Activated T-cell treated with anti-CD3 and anti-CD28 coated beads, Interleukin-2, amount 50 U/mL, for 72 hours (primary cell): ENCODE measurements around the gene DPEP1. TPM values are rescaled to one million over a fixed set of nuclear protein-coding genes. Genes with fewer than 3 reads are reported as not detected.

Experiments used
- ATAC-seq, 2 donors: fragments of 150-1000 bp; cut with Tn5 transposase; replicated peaks in 1 of 2; 2 replicates each; pipeline ENCODE4 v1.10.0; 2021; ENCODE audit warnings: moderate library complexity in 2 of 2, mild to moderate bottlenecking in 1 of 2
- DNase-seq, 2 donors: peaks; one replicate each; pipeline ENCODE4 v3.0.0; 2021 to 2022; ENCODE audit warnings: mixed read lengths in 1 of 2
- H3K27ac Mint-ChIP-seq: one replicate; pipeline ENCODE4 v1.8.0; 2022; ENCODE audit warnings: mild to moderate bottlenecking, moderate library complexity, mixed read lengths
- H3K27me3 Mint-ChIP-seq: one replicate; pipeline ENCODE4 v1.8.0; 2022; ENCODE audit warnings: low read depth, mixed read lengths
- H3K36me3 Mint-ChIP-seq, 2 donors: one replicate each; pipeline ENCODE4 v1.8.0; 2022; ENCODE audit warnings: mixed read lengths in 2 of 2, mild to moderate bottlenecking in 1 of 2; ENCODE audit not compliant: insufficient read depth in 2 of 2
- H3K4me1 Mint-ChIP-seq: one replicate; pipeline ENCODE4 v1.8.0; 2022; ENCODE audit warnings: low read depth, mixed read lengths
- H3K4me3 Mint-ChIP-seq, 2 donors: one replicate each; pipeline ENCODE4 v1.8.0; 2022; ENCODE audit warnings: mild to moderate bottlenecking in 2 of 2, mixed read lengths in 2 of 2, moderate library complexity in 2 of 2
- H3K9me3 Mint-ChIP-seq, 2 donors: one replicate each; pipeline ENCODE4 v1.8.0; 2022; ENCODE audit warnings: mixed read lengths in 2 of 2
- total RNA-seq, 2 donors: library from RNA; stranded (reverse); gene quantifications; one replicate each; pipeline ENCODE4 v1.2.3, GENCODE V29; 2022

Gene DPEP1
- total RNA-seq, 2 donors from 2014 or later: not detected

DNA sequence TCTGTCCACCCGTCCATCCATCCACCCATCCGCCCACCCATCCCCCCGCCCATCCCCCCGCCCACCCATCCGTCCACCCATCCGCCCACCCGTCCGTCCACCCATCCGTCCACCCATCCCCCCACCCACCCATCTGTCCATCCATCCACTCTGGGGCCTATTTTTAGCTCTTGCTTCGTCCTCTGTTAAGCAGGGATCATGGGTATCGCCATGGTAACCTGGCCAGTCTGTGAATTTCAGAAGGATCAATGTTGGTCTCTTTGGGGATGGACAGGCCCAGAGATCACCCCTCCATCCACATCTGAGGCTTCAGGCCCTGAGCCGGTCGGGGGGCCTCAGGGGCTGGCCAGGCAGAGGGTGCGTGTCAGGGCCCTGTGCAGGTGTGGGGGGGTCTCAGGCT, 15.2 kb upstream of the DPEP1 start:
- Mint-ChIP-seq H3K4me3 (no peak overlapping the region), H3K36me3 (no peaks in the 10 kb centered on the region), H3K9me3 (no peaks in the 10 kb centered on the region), H3K27me3 (no peaks in the 10 kb centered on the region), H3K4me1 (peaks cover 23% of the 10 kb centered on the region), H3K27ac (no peak overlapping the region)
- no peak for DNase-seq
- ATAC-seq: no peak

GRCh38 chr16:89599451-89599858, 14.0 kb upstream of the DPEP1 start:
- peak; percentile 54 to 55 for DNase-seq
- no peaks in the 10 kb centered on the region for H3K36me3 Mint-ChIP-seq
- H3K4me3 Mint-ChIP-seq: no peak overlapping the region
- ATAC-seq: peak; percentile 35 to 38
- no peaks in the 10 kb centered on the region for H3K27me3 Mint-ChIP-seq
- no peaks in the 10 kb centered on the region for H3K9me3 Mint-ChIP-seq
- H3K27ac Mint-ChIP-seq: no peak overlapping the region
- peaks cover 12% of the 10 kb centered on the region for H3K4me1 Mint-ChIP-seq

GRCh38 chr16:89599902-89600301, 13.5 kb upstream of the DPEP1 start:
- no peak overlapping the region for H3K4me3 Mint-ChIP-seq
- DNase-seq (no peak), ATAC-seq (no peak)
- no peak overlapping the region for H3K27ac Mint-ChIP-seq
- H3K4me1 Mint-ChIP-seq: peaks cover 12% of the 10 kb centered on the region
- no peaks in the 10 kb centered on the region for H3K36me3 Mint-ChIP-seq
- no peaks in the 10 kb centered on the region for H3K9me3 Mint-ChIP-seq
- no peaks in the 10 kb centered on the region for H3K27me3 Mint-ChIP-seq

GRCh38 chr16:89600427-89600826, 13.0 kb upstream of the DPEP1 start:
- no peaks in the 10 kb centered on the region for H3K9me3 Mint-ChIP-seq
- no peak overlapping the region for H3K4me3 Mint-ChIP-seq
- peaks cover 12% of the 10 kb centered on the region for H3K4me1 Mint-ChIP-seq
- no peaks in the 10 kb centered on the region for H3K36me3 Mint-ChIP-seq
- DNase-seq (no peak), ATAC-seq (no peak)
- no peaks in the 10 kb centered on the region for H3K27me3 Mint-ChIP-seq
- no peak overlapping the region for H3K27ac Mint-ChIP-seq

DNA sequence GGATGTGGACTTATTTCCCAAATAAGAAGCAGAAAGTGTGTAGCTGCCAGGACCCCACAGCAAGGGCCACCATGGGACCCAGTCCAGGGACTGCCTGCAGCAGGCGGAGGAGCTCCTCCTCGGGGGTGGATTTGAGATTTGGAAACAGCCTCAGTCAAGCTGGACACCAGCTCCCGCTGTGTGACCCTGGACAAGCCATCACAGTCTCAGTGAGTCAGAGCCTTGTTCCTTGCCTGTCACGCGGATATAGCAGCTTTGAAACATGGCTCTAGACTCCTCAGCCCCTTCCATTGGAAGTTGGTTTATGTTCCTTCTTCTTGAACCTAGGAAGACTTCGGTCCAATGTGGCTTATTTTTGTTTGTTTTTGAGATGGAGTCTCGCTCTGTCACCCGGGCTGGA, 12.5 kb upstream of the DPEP1 start:
- Mint-ChIP-seq H3K4me3 (no peak overlapping the region), H3K27me3 (no peaks in the 10 kb centered on the region), H3K9me3 (no peaks in the 10 kb centered on the region), H3K27ac (no peak overlapping the region), H3K36me3 (no peaks in the 10 kb centered on the region), H3K4me1 (peaks cover 12% of the 10 kb centered on the region)
- DNase-seq (no peak), ATAC-seq (no peak)

- Mint-ChIP-seq H3K9me3 (no peaks in the 10 kb centered on the region), H3K36me3 (no peaks in the 10 kb centered on the region), H3K4me1 (peaks cover 12% of the 10 kb centered on the region), H3K4me3 (peak overlapping the region; percentile 56 to 67), H3K27me3 (no peaks in the 10 kb centered on the region), H3K27ac (no peak overlapping the region)
- ATAC-seq (no peak), DNase-seq (no peak)
Measured at GRCh38 chr16:89601906-89602272, 11.6 kb upstream of the DPEP1 start.

- Mint-ChIP-seq H3K4me1 (peaks cover 12% of the 10 kb centered on the region), H3K9me3 (no peaks in the 10 kb centered on the region), H3K4me3 (peak overlapping the region; percentile 56 to 67), H3K27ac (no peak overlapping the region), H3K36me3 (no peaks in the 10 kb centered on the region), H3K27me3 (no peaks in the 10 kb centered on the region)
- peak; percentile 67 to 74 for DNase-seq
- ATAC-seq: peak; percentile 93 to 95
Measured at GRCh38 chr16:89602273-89602951, 11.0 kb upstream of the DPEP1 start.

DNA sequence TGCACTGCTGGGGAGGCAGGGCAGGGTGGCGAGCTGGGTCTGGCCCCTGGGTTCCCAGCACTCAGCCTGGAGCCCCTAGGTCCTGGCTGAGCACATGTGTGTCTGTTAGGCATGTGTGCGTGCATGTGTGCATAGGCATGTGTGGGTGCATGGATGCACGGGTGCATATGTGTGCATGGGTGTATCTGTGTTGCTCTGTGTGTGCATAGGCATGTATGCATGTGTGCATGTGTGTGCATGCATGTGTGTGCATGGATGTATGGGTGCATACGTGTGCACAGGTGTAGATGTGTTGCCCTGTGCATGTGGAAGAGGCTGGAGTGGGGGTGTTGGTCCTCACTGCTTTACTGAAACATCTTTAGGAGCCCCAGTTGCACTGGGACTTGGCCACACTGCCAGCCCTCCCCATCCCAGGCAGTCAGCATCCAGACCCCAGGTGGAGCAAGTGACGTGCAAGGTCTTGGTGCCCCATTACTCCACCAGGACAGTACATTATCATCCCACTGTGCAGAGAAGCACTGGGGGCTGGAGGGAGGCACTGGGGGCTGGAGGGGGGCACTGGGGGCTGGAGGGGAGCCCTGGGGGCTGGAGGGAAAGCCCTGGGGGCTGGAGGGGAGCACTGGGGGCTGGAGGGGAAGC, 10.4 kb upstream of the DPEP1 start:
- DNase-seq (no peak), ATAC-seq (no peak)
- Mint-ChIP-seq H3K36me3 (no peaks in the 10 kb centered on the region), H3K4me3 (peak overlapping the region; percentile 45 to 67), H3K4me1 (peaks cover 12% of the 10 kb centered on the region), H3K9me3 (no peaks in the 10 kb centered on the region), H3K27me3 (no peaks in the 10 kb centered on the region), H3K27ac (no peak overlapping the region)

DNA sequence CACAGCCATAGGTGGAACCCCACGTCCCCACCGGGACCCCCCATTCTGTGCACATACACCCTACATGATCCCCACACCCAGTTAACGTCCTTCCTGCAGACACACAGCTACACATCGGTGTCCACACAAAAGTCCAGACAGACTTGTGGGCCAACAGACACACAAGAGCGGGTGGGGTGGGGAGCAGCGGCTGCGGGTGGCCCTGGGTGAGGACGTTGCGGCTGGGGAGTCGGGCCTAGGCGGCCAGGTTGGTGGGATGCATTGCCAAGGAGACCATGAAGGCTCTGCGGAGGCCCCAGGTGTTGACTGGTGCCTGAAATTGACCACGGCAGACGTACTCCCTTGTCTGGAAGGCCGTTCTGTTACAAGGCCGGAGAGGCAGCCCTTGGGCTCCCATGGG, 8.7 kb upstream of the DPEP1 start:
- Mint-ChIP-seq H3K4me3 (no peak overlapping the region), H3K4me1 (peaks cover 12% of the 10 kb centered on the region), H3K27me3 (no peaks in the 10 kb centered on the region), H3K27ac (no peak overlapping the region), H3K9me3 (no peaks in the 10 kb centered on the region), H3K36me3 (no peaks in the 10 kb centered on the region)
- no peak for DNase-seq
- no peak for ATAC-seq

- DNase-seq: no peak
- no peaks in the 10 kb centered on the region for H3K27me3 Mint-ChIP-seq
- H3K4me1 Mint-ChIP-seq: peaks cover 12% of the 10 kb centered on the region
Measured at GRCh38 chr16:89605186-89605970, 8.1 kb upstream of the DPEP1 start.

DNA sequence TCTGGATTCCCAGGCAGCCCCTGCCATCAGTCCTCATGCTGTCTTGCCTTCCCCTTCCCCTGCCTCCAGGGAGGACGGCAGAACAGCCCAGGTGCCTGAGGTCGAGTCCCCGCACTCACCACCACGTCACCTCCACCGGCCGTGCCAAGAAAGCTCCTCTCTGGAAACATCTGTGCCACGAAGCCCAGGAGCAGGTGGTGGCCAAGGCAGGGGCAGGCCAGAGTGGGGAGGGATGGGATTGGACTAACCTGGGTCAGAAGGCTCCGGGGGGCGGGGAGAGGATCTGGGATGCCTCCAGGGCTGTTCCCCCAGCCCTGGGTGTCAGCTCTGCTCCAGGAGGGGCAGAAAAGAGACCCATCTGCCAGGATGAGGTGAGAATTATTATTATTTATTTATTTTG, 7.4 kb upstream of the DPEP1 start:
- Mint-ChIP-seq H3K9me3 (no peaks in the 10 kb centered on the region), H3K27ac (no peak overlapping the region), H3K4me1 (peaks cover 12% of the 10 kb centered on the region), H3K36me3 (no peaks in the 10 kb centered on the region), H3K4me3 (no peak overlapping the region), H3K27me3 (no peaks in the 10 kb centered on the region)
- DNase-seq (no peak), ATAC-seq (no peak)

More at GRCh38 chr16:89605186-89605970, 8.1 kb upstream of the DPEP1 start:
- ATAC-seq: no peak
- Mint-ChIP-seq H3K36me3 (no peaks in the 10 kb centered on the region), H3K27ac (no peak overlapping the region), H3K9me3 (no peaks in the 10 kb centered on the region), H3K4me3 (no peak overlapping the region)

DNA sequence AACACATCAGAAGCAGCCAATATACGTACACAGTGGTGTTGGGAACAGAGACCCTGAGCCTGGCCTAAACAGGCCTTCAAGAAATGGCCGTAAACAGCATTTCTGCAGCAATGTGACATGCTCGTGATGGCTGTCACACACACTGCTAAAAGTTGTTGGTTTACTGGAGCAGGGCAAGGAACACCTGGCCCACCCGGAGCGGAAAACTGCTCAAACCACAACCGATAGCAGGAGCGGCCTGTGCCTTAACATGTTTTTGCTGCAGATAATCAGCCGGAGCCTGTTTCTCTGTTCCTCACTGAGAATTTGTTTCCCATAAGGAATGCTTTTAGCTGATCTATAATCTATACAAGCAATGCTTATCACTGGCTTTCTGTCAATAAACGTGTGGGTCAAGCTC, 6.0 kb upstream of the DPEP1 start:
- no peak for ATAC-seq
- H3K4me1 Mint-ChIP-seq: peaks cover 8% of the 10 kb centered on the region
- no peaks in the 10 kb centered on the region for H3K27me3 Mint-ChIP-seq
- no peak overlapping the region for H3K27ac Mint-ChIP-seq
- no peaks in the 10 kb centered on the region for H3K36me3 Mint-ChIP-seq
- no peaks in the 10 kb centered on the region for H3K9me3 Mint-ChIP-seq
- DNase-seq: no peak
- H3K4me3 Mint-ChIP-seq: no peak overlapping the region

DNA sequence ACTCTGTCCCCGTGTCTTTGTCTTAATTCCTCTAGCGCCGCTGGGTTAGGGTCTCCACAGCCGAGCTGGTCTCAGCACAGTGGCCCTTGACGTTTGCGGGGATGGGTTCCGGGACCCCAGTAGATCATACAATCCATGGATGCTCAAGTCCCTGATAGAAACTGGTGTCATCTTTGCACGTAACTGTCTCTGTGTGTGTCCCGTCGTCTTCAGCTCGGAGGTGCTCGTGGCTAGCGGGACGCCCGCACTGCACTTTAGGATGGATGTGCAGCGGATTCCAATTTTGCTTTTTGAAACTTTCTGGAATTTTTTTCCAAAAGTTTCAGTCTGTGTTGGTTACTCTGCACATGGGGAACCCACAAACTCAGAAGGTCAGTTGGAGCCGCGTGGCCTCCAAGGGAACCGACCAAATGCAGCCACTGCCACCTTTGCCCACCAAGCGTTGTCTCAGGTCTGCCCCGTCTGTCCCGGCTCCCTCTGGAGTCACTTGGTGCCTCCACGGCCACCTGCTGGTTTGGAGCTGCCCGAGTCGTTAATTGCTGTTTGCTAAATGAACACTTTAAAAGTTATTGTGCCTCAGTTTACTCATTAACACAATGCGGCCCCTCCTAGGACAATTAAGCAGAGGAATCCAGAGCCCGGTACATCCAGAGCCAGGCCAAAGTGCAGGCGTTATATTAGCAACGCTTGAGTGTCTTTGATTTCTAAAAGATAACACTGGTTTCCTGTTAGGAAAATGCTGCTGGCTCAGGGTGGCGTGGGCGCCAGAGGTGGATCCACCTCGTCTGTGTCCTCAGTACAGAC, 5.3 kb upstream of the DPEP1 start:
- no peak for ATAC-seq
- Mint-ChIP-seq H3K4me3 (no peak overlapping the region), H3K27me3 (no peaks in the 10 kb centered on the region), H3K4me1 (peaks cover 1% of the 10 kb centered on the region), H3K27ac (no peak overlapping the region), H3K36me3 (no peaks in the 10 kb centered on the region), H3K9me3 (no peaks in the 10 kb centered on the region)
- DNase-seq: no peak
